HEK293 (cell line): ENCODE data around the gene TTC27.

ENCODE experiments used
- CTCF ChIA-PET: fragments of 350-600 bp; formaldehyde crosslinking; extraction: SDS; loops from one replicate; lab custom pipeline; 2021; ENCODE audit warnings: antibody characterized with exemption; lab: Yijun Ruan, JAX
- POLR2A ChIA-PET: fragments of 300-600 bp; formaldehyde crosslinking; extraction: SDS; loops from one replicate; lab custom pipeline; 2020; ENCODE audit warnings: antibody characterized with exemption, inconsistent platforms; lab: Yijun Ruan, JAX
- H3K27ac ChIP-seq: fragments of 200-500 bp; sonication (Bioruptor generic); 2 replicates; pipeline ENCODE4 v1.5.1; 2014; ENCODE audit warnings: low read depth, low read length, control low read depth, inconsistent platforms; ENCODE audit errors: extremely low read depth
- H3K36me3 ChIP-seq, 2 experiments: fragments of 200-500 bp in 1 of 2; sonication (Bioruptor generic) in 1 of 2; 1 replicate in 1 of 2; 2 replicates in 1 of 2; pipeline ENCODE4 v1.5.1; 2014 to 2017; ENCODE audit warnings: inconsistent platforms in 2 of 2, low read length in 2 of 2; ENCODE audit not compliant: control insufficient read depth in 2 of 2, insufficient read depth in 1 of 2
- H3K4me1 ChIP-seq: fragments of 200-500 bp; sonication (Bioruptor generic); 2 replicates; pipeline ENCODE4 v1.5.1; 2014; ENCODE audit warnings: mild to moderate bottlenecking, low read length, inconsistent platforms; ENCODE audit not compliant: control insufficient read depth, insufficient read depth
- H3K4me3 ChIP-seq: 2 replicates; pipeline ENCODE4 v1.5.1; 2011; ENCODE audit warnings: low read depth, mild to moderate bottlenecking, control low read depth, low read length, moderate library complexity
- H3K9me3 ChIP-seq: fragments of 200-500 bp; sonication (Bioruptor generic); 2 replicates; pipeline ENCODE4 v1.5.1; 2014; ENCODE audit warnings: low read depth, low read length, inconsistent platforms; ENCODE audit not compliant: control insufficient read depth, insufficient read depth
- CTCF ChIP-seq: fragments of 450-650 bp; formaldehyde crosslinking; IDR thresholded peaks from 2 replicates; pipeline ENCODE4 v1.5.1; 2016; ENCODE audit warnings: missing biosample characterization, missing genetic modification characterization
- HOXA7 ChIP-seq: sonication (generic); formaldehyde crosslinking; IDR thresholded peaks from 2 replicates; pipeline ENCODE4 v1.8.1; 2022; ENCODE audit warnings: missing genetic modification reagents, borderline replicate concordance
- PRDM4 ChIP-seq: fragments of 450-650 bp; formaldehyde crosslinking; IDR thresholded peaks from 2 replicates; pipeline ENCODE4 v1.5.1; 2017; ENCODE audit warnings: missing biosample characterization, missing genetic modification characterization
- PRDM6 ChIP-seq: fragments of 450-650 bp; formaldehyde crosslinking; IDR thresholded peaks from 2 replicates; pipeline ENCODE4 v1.5.1; 2017; ENCODE audit warnings: missing biosample characterization, missing genetic modification characterization
- RBAK ChIP-seq: fragments of 450-650 bp; formaldehyde crosslinking; IDR thresholded peaks from 2 replicates; pipeline ENCODE4 v1.5.1; 2016; ENCODE audit warnings: missing biosample characterization, missing genetic modification characterization
- SP3 ChIP-seq: fragments of 450-650 bp; formaldehyde crosslinking; IDR thresholded peaks from 2 replicates; pipeline ENCODE4 v1.5.1; 2016; ENCODE audit warnings: missing biosample characterization, missing genetic modification characterization
- YY2 ChIP-seq: fragments of 450-650 bp; formaldehyde crosslinking; IDR thresholded peaks from 2 replicates; pipeline ENCODE4 v1.5.1; 2016; ENCODE audit warnings: missing biosample characterization, missing genetic modification characterization
- ZBTB17 ChIP-seq: fragments of 450-650 bp; formaldehyde crosslinking; IDR thresholded peaks from 2 replicates; pipeline ENCODE4 v1.5.1; 2016; ENCODE audit warnings: missing biosample characterization, missing genetic modification characterization
- ZNF114 ChIP-seq: fragments of 450-650 bp; formaldehyde crosslinking; IDR thresholded peaks from 2 replicates; pipeline ENCODE4 v1.5.0; 2017; ENCODE audit warnings: missing biosample characterization, missing genetic modification characterization
- ZNF132 ChIP-seq: fragments of 450-650 bp; formaldehyde crosslinking; IDR thresholded peaks from 2 replicates; pipeline ENCODE4 v1.5.1; 2017; ENCODE audit warnings: missing biosample characterization, missing genetic modification characterization, borderline replicate concordance
- ZNF175 ChIP-seq: fragments of 450-650 bp; formaldehyde crosslinking; IDR thresholded peaks from 2 replicates; pipeline ENCODE4 v1.5.1; 2016; ENCODE audit warnings: missing biosample characterization, missing genetic modification characterization
- ZNF18 ChIP-seq: fragments of 450-650 bp; formaldehyde crosslinking; IDR thresholded peaks from 2 replicates; pipeline ENCODE4 v1.5.1; 2016; ENCODE audit warnings: missing biosample characterization, missing genetic modification characterization
- ZNF266 ChIP-seq: fragments of 450-650 bp; formaldehyde crosslinking; IDR thresholded peaks from 2 replicates; pipeline ENCODE4 v1.5.1; 2016; ENCODE audit warnings: missing biosample characterization, missing genetic modification characterization, low read depth
- ZNF335 ChIP-seq: fragments of 450-650 bp; formaldehyde crosslinking; conservative IDR thresholded peaks from 2 replicates; pipeline ENCODE4 v1.5.1; 2016; ENCODE audit warnings: missing biosample characterization, missing genetic modification characterization
- ZNF354C ChIP-seq: fragments of 450-650 bp; formaldehyde crosslinking; IDR thresholded peaks from 2 replicates; pipeline ENCODE4 v1.5.1; 2016; ENCODE audit warnings: missing biosample characterization, missing genetic modification characterization, low read depth, borderline replicate concordance
- ZNF37A ChIP-seq: fragments of 450-650 bp; IDR thresholded peaks from 2 replicates; pipeline ENCODE4 v1.5.1; 2018; ENCODE audit warnings: missing biosample characterization, missing genetic modification characterization
- ZNF555 ChIP-seq: fragments of 450-650 bp; formaldehyde crosslinking; conservative IDR thresholded peaks from 2 replicates; pipeline ENCODE4 v1.5.1; 2017; ENCODE audit warnings: missing biosample characterization, mild to moderate bottlenecking, missing genetic modification characterization, inconsistent platforms
- ZNF560 ChIP-seq: fragments of 450-650 bp; formaldehyde crosslinking; IDR thresholded peaks from 2 replicates; pipeline ENCODE4 v1.5.1; 2017; ENCODE audit warnings: missing biosample characterization, missing genetic modification characterization, borderline replicate concordance
- ZNF561 ChIP-seq: fragments of 450-650 bp; IDR thresholded peaks from 2 replicates; pipeline ENCODE4 v1.5.1; 2018; ENCODE audit warnings: missing biosample characterization, missing genetic modification characterization, borderline replicate concordance
- ZNF600 ChIP-seq: fragments of 450-650 bp; formaldehyde crosslinking; IDR thresholded peaks from 2 replicates; pipeline ENCODE4 v1.5.1; 2016; ENCODE audit warnings: missing biosample characterization, missing genetic modification characterization
- ZNF610 ChIP-seq: fragments of 450-650 bp; formaldehyde crosslinking; IDR thresholded peaks from 2 replicates; pipeline ENCODE4 v1.5.1; 2016; ENCODE audit warnings: missing biosample characterization, missing genetic modification characterization, borderline replicate concordance
- ZNF654 ChIP-seq: fragments of 450-650 bp; formaldehyde crosslinking; IDR thresholded peaks from 2 replicates; pipeline ENCODE4 v1.5.1; 2016; ENCODE audit warnings: low read depth, missing biosample characterization, missing genetic modification characterization
- ZNF777 ChIP-seq: fragments of 450-650 bp; formaldehyde crosslinking; IDR thresholded peaks from 2 replicates; pipeline ENCODE4 v1.5.1; 2017; ENCODE audit warnings: missing biosample characterization, missing genetic modification characterization, borderline replicate concordance

TTC27 gene

GRCh38 chr2:32732912-32733472 lies 105.1 kb downstream of the TTC27 start (continued):
- TF ChIP-seq PRDM6 (tag by site-specific recombination) (no peak), ZNF18 (no peak), ZNF600 (tag by site-specific recombination) (no peak), ZNF610 (tag by site-specific recombination) (no peak), ZNF555 (tag by site-specific recombination) (no peak), ZNF654 (tag by site-specific recombination) (no peak), ZNF266 (tag by site-specific recombination) (no peak), ZNF777 (tag by site-specific recombination) (no peak), ZBTB17 (tag by site-specific recombination) (no peak)

- Histone ChIP-seq H3K27ac (no peak overlapping the region), H3K36me3 (no peaks in the 10 kb centered on the region), H3K4me3 (no peak overlapping the region), H3K9me3 (no peaks in the 10 kb centered on the region), H3K4me1 (no peaks in the 10 kb centered on the region)
- TF ChIP-seq ZNF561 (no peak), ZNF132 (no peak), ZNF335 (tag by site-specific recombination) (no peak), RBAK (tag by site-specific recombination) (no peak), YY2 (tag by site-specific recombination) (no peak), ZNF37A (tag by site-specific recombination) (no peak), HOXA7 (CRISPR knock-in tag) (no peak), ZNF354C (tag by site-specific recombination) (no peak), PRDM4 (tag by site-specific recombination) (no peak), ZNF114 (no peak), CTCF (tag by site-specific recombination) (no peak), ZNF560 (tag by site-specific recombination) (no peak), SP3 (no peak), ZNF175 (tag by site-specific recombination) (no peak)
- CTCF ChIA-PET = interaction anchor here (0.9 to 1.3 kb wide), 2 partner anchors 11 to 16 kb away, joined by 3 to 5 read pairs; no protein-coding TSS in a partner anchor
- POLR2A ChIA-PET = no interaction called here
Observed at GRCh38 chr2:32735348-32735747, 107.5 kb downstream of the TTC27 start.
